Body of pancreas (tissue), 4 donors: Measurements from ENCODE around the gene NUSAP1. TPM values are rescaled to one million over a fixed set of nuclear protein-coding genes. Genes with fewer than 3 reads are reported as not detected.
"Not testable (repeated sequence)": the region's sequence is repeated elsewhere in the genome, so short reads cannot be mapped to it uniquely, and the experiment has no call there.

Experiments used
- ATAC-seq: fragments of 150-250 bp; one replicate; pipeline ENCODE4 v1.9.1; 2016
- DNase-seq, 4 donors: peaks; one replicate each; pipeline ENCODE4 v3.0.0-alpha.2; 2019
- H3K27ac ChIP-seq, 4 donors: fragments of 200-600 bp; sonication (generic); 1 replicate in 3 of 4; 2 replicates in 1 of 4; pipeline versions ENCODE4 v1.5.1 to v1.6.1; 2016 to 2019; ENCODE audit warnings: mild to moderate bottlenecking in 1 of 4, mixed read lengths in 1 of 4, moderate library complexity in 1 of 4
- H3K27me3 ChIP-seq, 2 donors: fragments of 200-600 bp; sonication (generic); one replicate each; pipeline ENCODE4 v1.6.0; 2016; ENCODE audit warnings: mild to moderate bottlenecking in 1 of 2
- H3K36me3 ChIP-seq, 2 donors: fragments of 200-600 bp; sonication (generic); replicated peaks in 1 of 2; 2 replicates each; pipeline ENCODE4 v1.5.1; 2016; ENCODE audit warnings: low read depth in 2 of 2; ENCODE audit not compliant: insufficient read depth in 1 of 2
- H3K4me1 ChIP-seq: fragments of 200-600 bp; sonication (generic); one replicate; pipeline ENCODE4 v1.6.0; 2016
- H3K4me3 ChIP-seq, 2 donors: fragments of 200-600 bp; sonication (generic); 1 replicate in 1 of 2; 2 replicates in 1 of 2; pipeline ENCODE4 v1.5.1; 2016 to 2019
- H3K9me3 ChIP-seq, 3 donors: fragments of 200-600 bp; sonication (generic); 1 replicate in 2 of 3; 2 replicates in 1 of 3; pipeline ENCODE4 v1.5.1; 2016
- CTCF ChIP-seq, 7 experiments: fragments of 450-650 bp in 4 of 7; fragments of 200-600 bp in 3 of 7; sonication (generic) in 3 of 7; IDR thresholded peaks; one replicate each; pipeline ENCODE4 v1.5.1; 2016 to 2019; ENCODE audit warnings: antibody characterized with exemption in 7 of 7
- POLR2A ChIP-seq, 3 donors: fragments of 450-650 bp; IDR thresholded peaks; one replicate each; pipeline ENCODE4 v1.6.1; 2016; ENCODE audit warnings: antibody characterized with exemption in 3 of 3, mild to moderate bottlenecking in 2 of 3
- WGBS, 2 donors: methylation state at CpG; one replicate each; pipeline ENCODE4 v1.1.5; 2017; 5-methylcytosine and 5-hydroxymethylcytosine counted together
- intact Hi-C: fragments of 100-400 bp; cut with DNase I; formaldehyde crosslinking; loops from one replicate; pipeline ENCODE4 v1.15.1; 2023
- total RNA-seq, 2 donors: library from RNA; depleted of rRNA; stranded (reverse); fragments of >200 nt; gene quantifications; one replicate each; pipeline ENCODE4 v1.1.0, GENCODE V29; 2016

NUSAP1 gene
- total RNA-seq, 2 donors from 2014 or later, result 2.1 to 5.3 TPM

- intact Hi-C loops, result no loop called here
- Histone ChIP-seq H3K27ac (no peak overlapping the region), H3K27me3 (no peaks in the 10 kb centered on the region), H3K36me3 (peaks cover 0 to 2% of the 10 kb centered on the region in 2 donors), H3K9me3 (no peaks in the 10 kb centered on the region), H3K4me3 (no peak overlapping the region), H3K4me1 (no peaks in the 10 kb centered on the region)
- WGBS, 2 donors, result 93 to 95% methylated on average over 3 to 5 of the region's 5 CpGs
- ATAC-seq, result no peak
- DNase-seq, result no peak
- no peak for TF ChIP-seq CTCF (IDR thresholded peaks at IDR 0.05)
- TF ChIP-seq POLR2A (IDR thresholded peaks at IDR 0.05), result no peak
Measured at GRCh38 chr15:41307679-41308078, 25.0 kb upstream of the NUSAP1 start.

- WGBS, 2 donors, result 97 to 100% methylated on average over 2 of the region's 2 CpGs
- TF ChIP-seq CTCF (IDR thresholded peaks at IDR 0.05), result no peak
- no peak for TF ChIP-seq POLR2A (IDR thresholded peaks at IDR 0.05)
- H3K27me3 ChIP-seq, result no peaks in the 10 kb centered on the region
- DNase-seq, result no peak
- no peak for ATAC-seq
- peaks cover 0 to 2% of the 10 kb centered on the region in 2 donors for H3K36me3 ChIP-seq
- no peaks in the 10 kb centered on the region for H3K4me1 ChIP-seq
- H3K9me3 ChIP-seq, result no peaks in the 10 kb centered on the region
- intact Hi-C loops, result no loop called here
- H3K4me3 ChIP-seq, result no peak overlapping the region
- no peak overlapping the region for H3K27ac ChIP-seq
Measured at GRCh38 chr15:41309226-41309905, 23.3 kb upstream of the NUSAP1 start.

- H3K27ac ChIP-seq, H3K27me3 ChIP-seq, H3K4me3 ChIP-seq, DNase-seq, H3K36me3 ChIP-seq, H3K4me1 ChIP-seq, H3K9me3 ChIP-seq, ATAC-seq, intact Hi-C loops: not testable (repeated sequence)
- WGBS, 2 donors, result 100% methylated on average over 2 of the region's 39 CpGs; no CpG with 5 or more reads in 1 of the 2 donors
Measured at GRCh38 chr15:41320805-41321330, 11.8 kb upstream of the NUSAP1 start.

GRCh38 chr15:41323611-41324010, 9.1 kb upstream of the NUSAP1 start:
- 91 to 92% methylated on average over 1 of the region's 1 CpG for WGBS, 2 donors
- DNase-seq (no peak), ATAC-seq (no peak)
- Histone ChIP-seq H3K27me3 (no peaks in the 10 kb centered on the region), H3K4me1 (no peaks in the 10 kb centered on the region), H3K36me3 (no peaks in the 10 kb centered on the region), H3K27ac (no peak overlapping the region), H3K4me3 (no peak overlapping the region), H3K9me3 (no peaks in the 10 kb centered on the region)
- intact Hi-C loops, result no loop called here
- no peak for TF ChIP-seq POLR2A (IDR thresholded peaks at IDR 0.05)
- no peak for TF ChIP-seq CTCF (IDR thresholded peaks at IDR 0.05)

- WGBS, 2 donors, result 73% methylated on average over 6 of the region's 6 CpGs
- ATAC-seq (no peak), DNase-seq (no peak)
- no peaks in the 10 kb centered on the region for H3K9me3 ChIP-seq
- no peak overlapping the region for H3K4me3 ChIP-seq
- intact Hi-C loops, result no loop called here
- peak overlapping the region in 2 of 4 donors; percentile 75 to 82 for H3K27ac ChIP-seq
- no peaks in the 10 kb centered on the region for H3K36me3 ChIP-seq
- H3K27me3 ChIP-seq, result no peaks in the 10 kb centered on the region
- peaks cover 9% of the 10 kb centered on the region for H3K4me1 ChIP-seq
- no peak for TF ChIP-seq CTCF (IDR thresholded peaks at IDR 0.05)
- TF ChIP-seq POLR2A (IDR thresholded peaks at IDR 0.05), result no peak
Measured at GRCh38 chr15:41331281-41331680, 1.4 kb upstream of the NUSAP1 start.
